HG03175 (cell line): Measurements from ENCODE around the gene PEPD.

Experiments
- ATAC-seq: cut with Tn5 transposase; IDR thresholded peaks from one replicate; pipeline ENCODE4 v1.9.1; 2021; ENCODE audit warnings: mild to moderate bottlenecking, moderate library complexity; ENCODE audit not compliant: unreplicated experiment

The PEPD gene

DNA sequence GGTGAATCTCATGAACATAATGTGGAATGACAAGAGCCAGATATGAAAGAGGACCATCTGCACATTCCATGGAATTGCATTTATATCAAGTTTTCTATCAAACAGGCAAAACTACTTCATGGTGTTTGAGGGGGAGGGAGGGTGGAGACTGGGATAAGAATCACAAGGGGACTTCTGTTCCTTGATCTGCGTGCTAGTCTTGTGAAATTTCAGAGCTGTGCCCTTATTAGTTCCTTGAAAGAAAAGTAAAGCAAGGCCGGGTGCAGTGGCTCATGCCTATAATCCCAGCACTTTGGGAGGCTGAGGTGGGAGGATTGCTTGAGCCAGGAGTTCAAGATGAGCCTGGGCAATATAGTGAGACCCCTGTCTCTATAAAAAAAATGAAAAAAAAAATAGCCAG is 178.3 kb downstream of the PEPD start:
- ATAC-seq: no peak

- no peak for ATAC-seq
Measured at GRCh38 chr19:33340991-33341390, 180.6 kb downstream of the PEPD start.

GRCh38 chr19:33339016-33339984 is 182.3 kb downstream of the PEPD start:
- ATAC-seq: no peak
